TTC549 (cell line): ENCODE data around the gene SIGLEC6.
A peak's percentile ranks its signal among the peaks of the same experiment; 100 is the strongest.

Source experiments
- FAIRE-seq: peaks from 2 replicates; lab custom pipeline; 2012; peaks lifted over from hg19 to GRCh38; lab: Jason Lieb, UNC

Gene SIGLEC6

GRCh38 chr19:51531349-51532315 lies at the start of gene SIGLEC6:
Gene SIGLEC6 (minus strand): TSS chr19:51531670. CDS start chr19:51531648, 22 bp downstream.
- no peak for FAIRE-seq

- no peak for FAIRE-seq
Observed at GRCh38 chr19:51576850-51577249, 45.4 kb upstream of the SIGLEC6 start.

DNA sequence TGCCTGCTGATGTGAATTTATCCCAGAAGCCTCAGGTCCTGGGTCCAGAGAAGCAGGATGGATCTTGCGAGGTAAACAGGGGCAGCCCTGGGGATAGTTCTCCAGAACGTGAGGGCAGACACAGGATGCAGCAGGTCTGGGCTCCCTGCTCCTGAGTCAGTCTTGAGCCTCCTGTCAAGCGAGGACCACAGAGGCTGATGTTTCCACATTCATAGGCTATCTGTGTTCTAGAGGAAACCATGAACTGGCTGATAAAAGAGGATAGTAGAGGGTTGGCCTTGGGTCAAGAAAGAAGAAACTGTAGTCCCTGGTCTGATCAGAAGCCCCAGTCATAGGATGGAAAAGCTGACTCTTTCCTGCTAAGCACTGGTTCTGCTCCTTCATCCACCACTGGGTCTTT lies 41.9 kb upstream of the SIGLEC6 start:
- FAIRE-seq = no peak

- FAIRE-seq = no peak
Observed at GRCh38 chr19:51572908-51573307, 41.4 kb upstream of the SIGLEC6 start.

DNA sequence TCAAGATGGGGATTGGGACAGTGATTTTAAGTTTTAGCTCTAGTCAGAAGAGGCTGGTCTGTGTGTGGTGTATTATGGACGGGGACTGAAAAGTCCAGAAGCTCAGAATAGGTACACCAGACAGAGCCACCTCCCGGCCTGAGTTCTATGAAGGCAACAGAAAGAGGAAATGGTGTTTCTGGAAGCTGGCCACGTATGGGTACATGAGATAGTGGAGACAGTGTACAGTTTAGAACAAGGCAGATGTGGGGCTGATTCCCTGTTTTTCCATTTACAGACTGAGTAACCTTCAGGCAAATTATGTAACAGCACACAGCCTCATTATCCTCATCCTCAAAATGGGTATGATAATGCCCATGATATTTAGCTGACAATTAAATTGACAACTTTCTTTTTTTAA lies 40.9 kb upstream of the SIGLEC6 start:
- no peak for FAIRE-seq

DNA sequence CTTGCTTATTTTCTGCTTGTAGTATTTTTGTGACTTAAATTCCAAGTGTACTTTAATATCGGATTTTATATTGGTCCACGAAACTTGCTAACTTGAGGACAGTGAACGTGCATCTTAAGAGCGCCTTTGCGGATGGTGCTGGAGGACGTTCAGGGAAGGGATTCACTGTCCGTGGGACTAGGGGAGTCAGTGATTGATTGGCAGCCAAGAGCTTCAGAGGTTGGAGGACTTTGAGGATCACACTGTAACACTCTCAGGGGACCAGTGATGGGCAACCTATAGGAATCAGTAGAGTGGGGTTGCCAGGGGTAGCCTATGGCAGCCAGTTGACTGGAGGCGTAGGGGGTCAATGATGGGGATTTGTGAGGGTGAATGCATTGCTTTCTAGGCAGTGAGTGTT lies 40.1 kb upstream of the SIGLEC6 start:
- no peak for FAIRE-seq

- peak; percentile 98 for FAIRE-seq
Observed at GRCh38 chr19:51570962-51571575, 39.6 kb upstream of the SIGLEC6 start, which contains the start of gene ZNF175. Gene ZNF175 (plus strand): TSS chr19:51571283. CDS start chr19:51573330, 2,047 bp downstream.

- no peak for FAIRE-seq
Observed at GRCh38 chr19:51568456-51568855, 37.0 kb upstream of the SIGLEC6 start.

DNA sequence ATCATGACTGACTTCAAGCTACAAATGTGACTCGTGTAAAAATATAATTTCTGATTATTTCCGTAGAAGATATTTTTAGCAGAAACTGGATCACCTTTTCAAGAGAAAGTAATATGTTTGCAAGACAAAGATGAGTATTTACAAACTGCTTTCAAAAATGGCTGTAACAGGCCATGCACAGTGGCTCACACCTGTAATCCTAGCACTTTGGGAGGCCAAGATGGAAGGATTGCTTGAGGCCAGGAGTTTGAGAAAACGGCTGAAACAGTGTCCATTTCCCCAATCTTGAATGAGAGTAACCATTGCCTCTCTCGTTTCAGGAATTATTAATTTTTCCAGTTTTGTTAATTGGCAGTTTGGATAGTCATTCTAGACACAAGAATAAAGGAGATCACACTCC lies 36.1 kb upstream of the SIGLEC6 start:
- FAIRE-seq = no peak

DNA sequence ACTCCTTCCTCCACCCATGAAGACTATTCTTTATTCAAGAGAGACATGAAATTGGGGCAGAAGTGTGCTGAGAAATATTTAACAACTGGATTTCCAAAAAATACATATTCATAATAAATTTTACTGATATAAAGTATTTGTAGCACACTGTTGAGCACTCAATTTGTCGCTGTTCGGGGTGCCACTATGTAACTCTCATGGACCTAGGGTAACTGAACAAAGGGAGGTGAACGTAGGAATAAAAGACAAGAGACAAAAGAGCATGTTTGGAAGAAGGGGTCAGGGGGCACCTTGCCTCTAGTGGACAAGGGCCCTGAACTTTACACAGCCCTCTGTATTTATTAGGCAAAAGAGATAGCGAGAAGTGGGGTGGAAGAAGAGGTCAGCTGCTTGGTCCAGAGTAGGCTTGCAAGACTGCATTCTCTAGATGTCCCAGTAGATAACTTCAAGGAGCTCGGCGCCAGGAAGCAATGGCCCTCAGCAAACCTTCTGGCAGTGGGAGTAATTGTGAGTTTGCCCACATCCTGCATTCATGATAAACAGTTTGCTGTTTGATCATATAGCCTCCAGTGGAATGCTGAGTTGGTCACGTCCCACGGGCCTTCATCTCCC lies 35.1 kb upstream of the SIGLEC6 start:
- FAIRE-seq = no peak

DNA sequence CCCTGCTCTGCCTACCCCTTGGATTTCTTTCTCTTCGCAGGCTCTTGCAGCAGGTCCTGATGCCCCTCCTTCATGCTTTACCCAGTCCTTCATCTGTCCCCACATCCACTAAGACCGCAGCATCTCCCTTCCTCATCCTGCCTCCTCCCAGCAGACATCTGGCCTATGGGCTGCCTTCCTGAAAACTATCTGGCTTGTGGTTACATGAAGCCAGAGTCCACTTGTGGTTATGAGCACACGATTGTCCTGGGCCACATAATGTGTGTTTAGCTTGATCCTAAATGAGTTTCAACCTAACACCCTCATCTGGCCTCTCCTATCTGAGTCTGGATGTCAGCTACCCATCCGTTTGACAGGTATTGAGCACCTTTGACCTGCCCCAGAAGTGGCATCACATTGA lies 34.1 kb upstream of the SIGLEC6 start:
- no peak for FAIRE-seq

GRCh38 chr19:51564791-51565190 lies 33.3 kb upstream of the SIGLEC6 start:
- no peak for FAIRE-seq

DNA sequence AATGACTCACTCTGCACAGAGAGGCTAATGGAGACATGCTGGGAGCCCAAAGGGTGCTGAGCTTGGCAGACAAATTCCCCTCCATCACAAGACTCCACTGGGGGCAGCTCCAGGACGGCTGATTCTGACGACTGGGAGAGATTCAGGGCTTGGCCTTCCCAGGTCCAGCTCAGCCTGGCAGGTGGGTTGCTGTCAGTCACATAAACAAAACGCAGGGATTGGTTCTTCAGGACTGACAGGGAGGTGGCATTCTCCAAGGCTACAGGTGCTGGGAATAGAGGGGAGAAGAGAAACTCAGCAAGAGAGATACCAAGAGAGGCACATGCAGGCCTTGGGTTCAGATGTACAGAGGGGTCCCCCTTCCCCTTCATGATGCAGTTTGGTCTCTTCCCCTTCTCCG lies 28.9 kb upstream of the SIGLEC6 start:
- no peak for FAIRE-seq

- FAIRE-seq = no peak
Observed at GRCh38 chr19:51559240-51559639, 27.8 kb upstream of the SIGLEC6 start.

GRCh38 chr19:51552996-51553725 lies 21.7 kb upstream of the SIGLEC6 start:
- no peak for FAIRE-seq

DNA sequence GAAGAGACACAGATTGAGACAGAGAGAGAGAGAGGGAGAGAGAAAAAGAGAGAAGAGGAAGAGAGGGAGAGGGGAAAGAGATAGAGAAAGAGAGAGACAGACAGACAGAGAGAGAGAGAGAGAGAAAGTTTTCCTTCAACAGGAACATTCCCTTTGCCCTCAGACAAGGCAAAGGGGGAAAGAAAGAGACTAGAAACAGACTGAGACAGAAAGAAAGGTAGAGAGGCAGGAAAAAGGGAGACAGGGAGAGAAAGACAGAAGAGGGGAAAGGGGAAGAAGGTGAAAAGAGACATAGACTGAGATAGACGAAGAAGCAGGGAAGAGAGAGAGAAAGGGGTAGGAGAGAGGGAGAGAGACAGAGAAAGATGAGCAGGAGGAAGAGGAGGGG lies 21.1 kb upstream of the SIGLEC6 start:
- no peak for FAIRE-seq

- FAIRE-seq = no peak
Observed at GRCh38 chr19:51551673-51552432, 20.4 kb upstream of the SIGLEC6 start.

DNA sequence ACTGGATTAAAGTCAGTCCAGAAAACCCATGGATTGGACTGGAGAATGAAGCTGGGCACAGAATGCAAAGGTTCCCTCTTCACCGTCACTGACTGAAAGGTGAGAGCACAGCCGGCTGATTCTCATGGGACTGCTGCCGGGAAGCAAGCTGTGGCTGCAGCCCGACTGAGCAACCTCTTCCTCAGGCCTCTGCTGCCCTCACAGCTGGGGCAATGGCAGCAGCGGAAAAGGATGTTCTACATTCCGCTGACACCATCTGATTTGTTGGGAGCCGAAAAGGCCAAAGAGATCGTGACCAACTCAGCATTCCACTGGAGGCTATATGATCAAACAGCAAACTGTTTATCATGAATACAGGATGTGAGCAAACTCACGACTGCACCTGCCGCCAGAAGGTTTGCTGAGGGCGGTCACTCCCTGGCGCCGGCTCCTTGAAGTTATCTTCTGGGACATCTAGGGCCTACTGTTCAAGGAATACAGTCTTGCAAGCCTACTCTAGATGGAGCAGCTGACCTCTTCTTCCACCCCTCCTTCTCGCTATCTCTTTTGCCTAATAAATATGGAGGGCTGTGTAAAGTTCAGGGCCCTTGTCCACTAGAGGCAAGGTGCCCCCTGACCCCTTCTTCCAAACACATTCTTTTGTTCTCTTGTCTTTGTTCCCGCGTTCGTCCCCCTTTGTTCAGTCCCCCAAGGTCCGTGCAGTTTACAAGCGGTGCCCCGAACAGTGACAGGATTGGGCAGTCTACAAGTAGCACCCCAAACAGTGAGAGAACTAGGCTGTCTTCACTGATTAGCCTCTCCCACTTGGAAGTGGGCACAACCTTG lies 19.6 kb upstream of the SIGLEC6 start:
- no peak for FAIRE-seq

GRCh38 chr19:51549533-51550324 lies 18.3 kb upstream of the SIGLEC6 start:
- FAIRE-seq = no peak

- FAIRE-seq = no peak
Observed at GRCh38 chr19:51548891-51549305, 17.4 kb upstream of the SIGLEC6 start.
